ENCODE data around the gene MKKS. TPM values are rescaled to one million over a fixed set of nuclear protein-coding genes. Genes with fewer than 3 reads are reported as not detected.

MKKS gene
- total RNA-seq, 1 experiment from 2014 or later: 10.6 TPM

DNA sequence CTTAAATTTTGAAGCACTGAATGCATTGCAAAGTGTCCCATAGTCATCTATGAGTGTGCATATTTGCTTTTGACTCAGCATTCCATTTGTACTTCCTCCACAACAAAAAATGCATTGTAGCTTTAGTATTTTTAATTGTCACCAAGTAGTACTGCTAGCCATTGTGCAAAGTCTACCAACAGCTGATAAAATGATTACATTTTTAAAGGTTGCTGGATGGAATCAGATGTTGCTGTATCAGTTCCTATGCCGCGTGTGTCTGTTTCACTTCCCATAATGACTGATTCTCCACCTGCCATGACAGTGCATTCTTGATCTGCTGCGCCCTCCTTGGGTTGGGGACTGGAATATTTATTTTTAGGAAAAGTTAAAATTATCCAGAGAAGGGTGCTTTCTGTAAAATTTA lies 42.3 kb upstream of the MKKS start:
- Histone ChIP-seq H4K8ac (replicated peaks; ENCODE audit: insufficient read length, low read depth, low read length) (no peak overlapping the region), H3K18ac (ENCODE audit: insufficient read length, low read depth, low read length) (no peak overlapping the region)

More for the DNA sequence above, 42.3 kb upstream of the MKKS start:
- H2BK20ac ChIP-seq (ENCODE audit: low read depth, low read length, poor library complexity, severe bottlenecking): no peak overlapping the region
- peak overlapping the region; percentile 38 for H4K5ac ChIP-seq (ENCODE audit: insufficient read length, low read depth, low read length)
- no peak overlapping the region for H3K23ac ChIP-seq (ENCODE audit: insufficient read length, low read depth, low read length)
- TF ChIP-seq, protein P1, sequence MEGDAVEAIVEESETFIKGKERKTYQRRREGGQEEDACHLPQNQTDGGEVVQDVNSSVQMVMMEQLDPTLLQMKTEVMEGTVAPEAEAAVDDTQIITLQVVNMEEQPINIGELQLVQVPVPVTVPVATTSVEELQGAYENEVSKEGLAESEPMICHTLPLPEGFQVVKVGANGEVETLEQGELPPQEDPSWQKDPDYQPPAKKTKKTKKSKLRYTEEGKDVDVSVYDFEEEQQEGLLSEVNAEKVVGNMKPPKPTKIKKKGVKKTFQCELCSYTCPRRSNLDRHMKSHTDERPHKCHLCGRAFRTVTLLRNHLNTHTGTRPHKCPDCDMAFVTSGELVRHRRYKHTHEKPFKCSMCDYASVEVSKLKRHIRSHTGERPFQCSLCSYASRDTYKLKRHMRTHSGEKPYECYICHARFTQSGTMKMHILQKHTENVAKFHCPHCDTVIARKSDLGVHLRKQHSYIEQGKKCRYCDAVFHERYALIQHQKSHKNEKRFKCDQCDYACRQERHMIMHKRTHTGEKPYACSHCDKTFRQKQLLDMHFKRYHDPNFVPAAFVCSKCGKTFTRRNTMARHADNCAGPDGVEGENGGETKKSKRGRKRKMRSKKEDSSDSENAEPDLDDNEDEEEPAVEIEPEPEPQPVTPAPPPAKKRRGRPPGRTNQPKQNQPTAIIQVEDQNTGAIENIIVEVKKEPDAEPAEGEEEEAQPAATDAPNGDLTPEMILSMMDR (conservative IDR thresholded peaks at IDR 0.05): no peak
- H2AK5ac ChIP-seq (ENCODE audit: insufficient read length, low read length): no peak overlapping the region
- no peak overlapping the region for H3K56ac ChIP-seq (ENCODE audit: insufficient read length, low read depth, low read length)
- no peak overlapping the region for H3K9ac ChIP-seq (ENCODE audit: extremely low read depth, insufficient read length, low read length)
- no peak overlapping the region for H3T11ph ChIP-seq (ENCODE audit: low read length)
- Mint-ChIP-seq H3K4me1 (peaks cover 28 to 37% of the 10 kb centered on the region in 2 experiments), H3K36me3 (ENCODE audit: insufficient read depth in 1 of 3, low read depth in 3 of 3) (peaks cover 0 to 2% (median 0%) of the 10 kb centered on the region in 3 experiments; a peak in 4 of 7 replicates), H3K9me3 (no peaks in the 10 kb centered on the region), H3K27me3 (ENCODE audit: low read depth) (no peaks in the 10 kb centered on the region), H3K27ac (no peak overlapping the region; a peak in 1 of 7 replicates), H3K4me3 (no peak overlapping the region)
- no peak overlapping the region for H3K14ac ChIP-seq (ENCODE audit: insufficient read depth, low read length)
- no peak for DNase-seq
- H3K79me2 ChIP-seq (ENCODE audit: insufficient read depth, low read length): no peaks in the 10 kb centered on the region
- H3K9me3 ChIP-seq (ENCODE audit: control insufficient read depth, low read depth, low read length): no peaks in the 10 kb centered on the region
- H3K27ac ChIP-seq (ENCODE audit: insufficient read length, low read depth, low read length): no peak overlapping the region
- no peaks in the 10 kb centered on the region for H3K27me3 ChIP-seq (ENCODE audit: insufficient read depth, low read length)
- no peak overlapping the region for H2BK12ac ChIP-seq (ENCODE audit: insufficient read length, low read depth, low read length)
- no peak overlapping the region for H2BK15ac ChIP-seq (ENCODE audit: low read depth, low read length)
- no peak overlapping the region for H3K4ac ChIP-seq (ENCODE audit: low read depth, low read length)
- H2BK120ac ChIP-seq (ENCODE audit: low read depth, low read length, poor library complexity, severe bottlenecking): no peak overlapping the region
- H4K91ac ChIP-seq (ENCODE audit: insufficient read length, low read depth, low read length): no peak overlapping the region
- no peaks in the 10 kb centered on the region for H3K4me1 ChIP-seq (ENCODE audit: insufficient read depth, low read length)
- no peaks in the 10 kb centered on the region for H4K20me1 ChIP-seq (ENCODE audit: control insufficient read depth, insufficient read depth, insufficient read length)
- no peak overlapping the region for H2BK5ac ChIP-seq (ENCODE audit: insufficient read length, low read length)
- no peaks in the 10 kb centered on the region for H3K79me1 ChIP-seq (ENCODE audit: insufficient read depth, low read depth, low read length, poor library complexity, severe bottlenecking)
- H2AFZ ChIP-seq (ENCODE audit: low read length): no peak overlapping the region
- whole genome bisulfite sequencing (ENCODE audit: extremely low coverage, insufficient read length, low lambda C conversion rate): no CpG with 5 or more reads among the region's 3 CpGs
- no peak overlapping the region for H3K4me2 ChIP-seq (ENCODE audit: insufficient read depth, insufficient read length, low read length)
- H3K23me2 ChIP-seq (ENCODE audit: insufficient read length, low read depth, low read length, poor library complexity, severe bottlenecking): no peaks in the 10 kb centered on the region
